ENCODE data around the gene COPS4.
"Not testable (repeated sequence)": the region's sequence is repeated elsewhere in the genome, so short reads cannot be mapped to it uniquely, and the experiment has no call there.

Gene COPS4

DNA sequence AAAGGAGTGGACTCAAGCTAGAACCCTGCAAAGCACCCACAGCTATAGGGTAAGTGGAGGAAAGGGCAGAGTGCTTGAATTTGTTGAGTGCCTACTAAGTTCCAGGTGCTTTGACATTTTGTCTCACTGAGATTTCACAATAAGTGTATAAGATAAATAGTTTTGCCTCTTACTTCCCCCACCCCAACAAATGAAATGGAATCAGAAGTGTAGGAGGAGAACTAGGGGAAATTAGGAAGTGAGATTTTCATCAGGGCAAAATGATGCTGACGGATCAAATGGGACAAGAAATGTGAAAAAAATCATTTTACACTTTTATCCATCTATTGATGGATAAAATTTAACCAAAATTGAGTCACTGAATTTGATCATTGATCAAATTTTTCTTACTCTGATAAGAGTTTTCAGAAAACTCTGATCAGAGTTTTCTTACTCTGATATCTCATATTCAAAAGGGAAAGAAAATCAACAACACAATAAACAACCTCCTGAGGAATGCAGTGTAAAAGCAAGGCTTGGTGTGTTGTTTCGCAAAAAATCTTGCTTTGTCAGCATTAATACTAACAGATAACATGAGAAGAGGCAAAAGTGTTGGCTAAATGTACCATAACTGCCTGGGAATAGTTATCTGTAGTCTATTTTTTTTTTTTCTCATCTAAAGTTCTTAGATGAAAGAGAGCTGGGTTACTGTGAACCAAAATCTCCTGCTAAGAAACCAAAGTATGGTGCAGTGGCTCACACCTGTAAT is 54.6 kb downstream of the COPS4 start:
- no peak for FAIRE-seq

DNA sequence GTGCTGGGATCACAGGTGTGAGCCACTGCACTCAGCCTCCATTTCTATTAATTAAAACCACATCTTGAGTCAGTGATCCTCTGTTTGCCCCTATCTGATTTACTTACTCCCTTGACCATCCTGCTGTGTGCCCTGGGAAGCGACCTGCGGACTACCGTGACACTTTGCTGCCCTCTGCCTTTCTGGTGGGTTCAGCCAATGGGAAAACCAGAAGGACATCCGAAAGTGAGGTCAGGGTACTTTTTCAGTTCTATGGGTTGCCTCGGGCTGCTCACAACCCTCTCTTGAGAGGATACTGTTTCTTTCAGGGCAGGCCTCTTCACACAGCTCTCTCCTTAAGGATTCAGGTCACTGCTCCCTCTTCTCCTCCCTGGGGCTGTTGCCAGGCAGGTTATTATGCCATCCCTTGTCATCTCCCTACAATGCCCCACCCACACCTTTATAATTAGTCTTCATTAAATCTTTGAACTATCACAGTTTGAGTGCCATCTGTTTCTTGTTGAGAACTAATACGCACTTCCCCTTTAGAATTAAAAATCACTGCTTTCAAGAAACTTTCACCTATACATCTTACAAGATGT is 58.2 kb downstream of the COPS4 start:
- no peak for FAIRE-seq

DNA sequence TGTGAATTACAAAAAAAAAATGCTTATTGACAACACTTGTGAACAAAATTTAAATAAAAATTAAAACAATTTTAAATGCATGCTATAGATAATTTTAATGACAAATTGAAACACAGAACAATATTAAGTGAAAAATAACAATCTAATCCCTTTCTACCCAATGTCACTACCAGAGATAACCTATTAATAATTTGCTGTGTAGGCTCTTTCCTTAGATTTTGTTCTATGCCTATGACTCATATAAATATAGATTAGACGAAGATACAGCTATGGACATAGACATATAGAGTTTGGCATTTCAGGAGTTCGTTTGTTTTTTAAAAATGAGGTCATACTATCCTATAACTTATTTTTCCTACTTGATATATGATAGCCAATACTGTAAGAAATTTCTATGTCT is 61.4 kb downstream of the COPS4 start:
- FAIRE-seq: no peak

DNA sequence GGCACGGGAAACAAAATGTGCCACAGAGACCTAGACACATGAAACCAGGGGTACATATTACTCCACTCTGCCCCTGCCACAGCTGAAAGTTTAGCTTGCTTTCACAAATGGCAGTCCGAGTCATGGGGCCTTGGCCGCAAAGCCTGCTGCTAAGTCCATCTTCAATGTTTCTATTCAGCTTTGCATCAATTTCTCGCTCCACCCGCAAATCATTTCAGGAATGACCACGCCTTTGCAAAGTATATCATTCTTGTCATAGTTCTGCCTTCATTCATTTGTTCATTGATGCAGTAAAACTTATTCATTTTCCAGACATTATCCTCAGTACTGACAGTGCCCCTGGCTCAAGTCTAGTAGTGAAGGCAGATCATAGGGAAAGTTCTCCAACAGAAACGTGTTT is 70.0 kb downstream of the COPS4 start:
- no peak for FAIRE-seq

DNA sequence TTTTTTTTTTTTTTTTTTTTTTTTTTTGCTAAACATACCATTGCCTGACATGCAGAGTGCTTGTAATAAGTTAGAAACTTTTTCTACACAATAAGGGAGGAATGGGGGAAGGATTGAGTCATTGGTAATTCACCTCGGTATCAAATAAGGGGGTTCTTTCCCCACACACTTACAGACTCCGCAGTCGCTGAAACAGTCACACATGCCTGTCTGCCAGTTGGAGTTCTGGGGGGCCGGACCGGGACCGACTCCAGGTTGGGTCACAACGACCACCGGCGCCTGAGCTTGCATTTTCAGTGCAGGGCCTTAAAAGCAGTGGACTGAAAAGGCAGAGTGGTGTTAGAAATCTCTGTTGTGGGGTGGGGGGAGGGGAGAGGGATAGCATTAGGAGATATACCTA is 72.6 kb downstream of the COPS4 start:
- no peak for FAIRE-seq

DNA sequence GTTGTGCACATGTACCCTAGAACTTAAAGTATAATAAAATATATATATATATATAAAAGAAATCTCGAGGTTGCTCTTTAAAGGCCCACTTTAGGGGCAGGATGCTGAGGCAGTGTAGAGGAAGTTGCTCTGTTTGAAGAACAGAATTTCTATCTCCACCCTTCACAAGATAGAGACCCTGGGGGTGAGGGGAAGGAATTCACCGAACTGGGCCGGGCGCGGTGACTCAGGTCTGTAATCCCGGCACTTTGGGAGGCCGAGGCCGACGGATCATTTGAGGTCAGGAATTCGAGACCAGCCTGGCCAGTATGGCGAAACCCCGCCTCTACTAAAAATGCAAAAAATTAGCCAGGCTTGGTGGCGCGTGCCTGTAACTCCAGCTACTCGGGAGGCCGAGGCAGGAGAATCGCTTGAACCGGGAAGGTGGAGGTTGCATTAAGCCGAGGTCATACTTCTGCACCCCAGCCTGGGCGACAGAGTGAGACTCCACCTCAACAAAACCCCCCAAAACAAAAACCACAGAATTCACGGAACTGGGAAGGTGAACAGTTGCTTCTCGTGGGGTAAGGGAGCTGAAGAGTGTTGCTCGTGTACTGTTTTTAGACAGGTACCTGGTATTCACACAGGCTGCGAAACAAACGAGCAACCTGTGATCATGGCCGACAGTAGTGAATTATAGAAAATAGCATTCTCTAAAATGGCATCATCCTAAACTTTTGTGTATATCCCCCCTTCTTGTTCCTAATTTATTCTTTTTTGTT is 73.3 kb downstream of the COPS4 start:
- FAIRE-seq: no peak

DNA sequence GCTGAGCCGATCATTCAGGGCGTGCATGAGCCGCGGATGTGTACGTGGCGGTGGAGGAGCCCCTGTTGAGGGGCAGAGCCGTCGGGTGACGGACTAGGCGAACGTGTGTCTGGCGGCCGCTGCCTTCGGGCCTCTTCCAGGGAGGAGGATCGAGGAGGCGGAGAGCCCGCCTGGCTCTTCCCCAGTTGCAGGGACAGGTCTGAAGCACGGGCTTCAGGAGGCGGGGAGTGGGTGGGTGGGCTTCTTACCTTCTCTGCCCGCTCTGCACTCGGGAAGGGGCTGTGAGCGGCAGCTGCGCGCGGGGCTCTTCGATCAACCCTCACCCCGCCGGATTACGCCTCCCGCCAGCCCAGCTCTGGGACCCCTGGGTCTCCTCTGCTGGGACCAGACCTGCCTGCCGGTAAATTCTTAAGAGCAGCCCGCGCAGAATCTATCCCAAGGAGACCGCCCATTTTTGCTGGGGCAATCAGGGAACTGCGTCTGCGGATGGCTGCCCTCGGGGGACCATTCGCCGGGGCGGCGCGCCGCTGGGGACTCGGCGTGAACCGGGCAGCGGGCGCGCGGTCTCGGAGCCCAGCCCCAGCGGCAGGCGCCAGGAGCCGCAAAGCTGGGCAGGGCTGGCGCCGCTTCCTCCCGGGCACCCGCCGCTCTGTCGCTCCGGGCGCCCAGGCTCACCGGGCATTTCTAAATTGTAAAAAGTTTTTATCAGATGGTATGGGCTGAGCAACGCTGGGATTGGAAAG is 74.7 kb downstream of the COPS4 start:
- no peak for FAIRE-seq

DNA sequence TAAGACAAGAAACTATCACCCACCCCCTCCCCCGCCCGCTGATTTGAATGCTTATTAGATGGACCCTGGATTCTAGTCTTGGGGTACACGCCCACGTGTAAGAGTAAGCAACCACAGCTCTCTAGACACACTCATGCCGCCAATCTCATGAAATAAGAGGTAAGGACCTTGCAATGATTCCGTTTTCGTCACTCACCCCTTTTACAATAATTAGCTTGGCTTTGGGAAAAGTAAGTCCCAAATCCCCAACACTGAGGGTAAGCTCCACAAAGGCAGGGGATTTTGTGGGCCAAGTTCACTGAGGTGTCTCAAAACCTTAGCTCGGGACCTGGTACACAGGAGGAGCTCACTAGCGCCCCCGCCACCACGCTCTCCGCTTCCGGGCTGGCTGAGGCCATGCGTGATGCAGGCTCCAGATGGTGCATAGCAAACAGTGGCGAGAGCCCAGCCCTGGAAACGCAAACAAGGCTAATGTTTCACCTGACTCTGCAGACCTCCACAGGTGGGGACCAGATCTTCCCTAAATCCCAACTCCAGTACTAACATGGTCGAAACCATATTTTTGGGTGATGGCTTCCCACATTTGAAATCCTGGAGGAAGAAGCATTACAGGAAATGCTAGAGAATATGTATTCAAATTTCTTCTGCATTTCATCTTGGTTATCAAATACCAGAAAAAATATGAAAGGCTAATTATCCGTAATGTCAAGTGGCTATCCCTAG is 75.4 kb downstream of the COPS4 start:
- peak; percentile 96 for FAIRE-seq

DNA sequence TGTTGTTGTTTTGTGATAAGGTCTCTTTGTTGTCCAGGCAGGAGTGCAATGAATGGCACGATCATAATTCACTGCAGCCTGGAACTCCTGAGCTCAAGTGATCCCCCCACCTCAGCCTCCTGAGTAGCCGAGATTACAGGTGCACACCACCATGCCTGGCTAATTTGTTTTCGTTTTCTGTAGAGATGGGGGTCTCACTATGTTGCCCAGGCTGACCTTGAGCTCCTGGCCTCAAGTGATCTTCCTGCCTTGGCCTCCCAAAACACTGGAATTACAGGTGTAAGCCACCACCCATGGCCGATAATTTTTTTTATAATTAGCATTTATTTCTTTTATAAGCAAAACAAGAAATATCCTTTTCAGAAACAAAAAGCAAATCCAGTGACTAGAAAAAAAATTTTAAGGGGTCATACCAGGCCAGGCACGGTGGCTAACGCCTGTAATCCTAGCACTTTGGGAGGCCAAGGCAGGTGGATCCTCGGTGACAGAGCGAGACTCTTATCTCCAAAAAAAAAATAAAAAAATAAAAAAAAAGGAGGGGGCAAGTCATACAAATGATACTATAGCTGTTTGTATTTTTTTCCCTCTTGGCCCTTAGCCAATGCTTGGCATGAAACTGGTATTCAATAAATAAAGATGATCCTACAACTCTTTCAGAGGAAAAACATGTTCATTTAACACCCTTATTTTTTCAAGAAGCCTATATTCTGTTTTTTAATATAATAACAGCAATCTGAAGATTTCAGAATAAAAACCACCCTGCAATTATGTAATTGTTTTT is 76.2 kb downstream of the COPS4 start:
- FAIRE-seq: peak; percentile 55

DNA sequence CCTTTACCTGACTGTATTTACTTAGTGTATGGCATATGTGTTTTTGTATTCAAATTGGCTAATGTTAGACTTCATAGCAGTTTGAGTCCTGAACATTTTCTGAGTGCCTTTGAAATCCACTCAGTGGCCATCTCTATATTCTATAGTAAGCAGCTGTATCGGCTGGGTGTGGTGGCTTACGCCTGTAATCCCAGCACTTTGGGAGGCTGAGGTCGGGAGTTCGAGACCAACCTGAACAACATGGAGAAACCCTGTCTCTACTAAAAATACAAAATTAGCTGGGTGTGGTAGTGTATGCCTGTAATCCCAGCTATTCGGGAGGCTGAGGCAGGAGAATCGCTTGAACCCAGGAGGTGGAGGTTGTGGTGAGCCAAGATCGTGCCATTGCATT is 76.8 kb downstream of the COPS4 start:
- not testable (repeated sequence) for FAIRE-seq

DNA sequence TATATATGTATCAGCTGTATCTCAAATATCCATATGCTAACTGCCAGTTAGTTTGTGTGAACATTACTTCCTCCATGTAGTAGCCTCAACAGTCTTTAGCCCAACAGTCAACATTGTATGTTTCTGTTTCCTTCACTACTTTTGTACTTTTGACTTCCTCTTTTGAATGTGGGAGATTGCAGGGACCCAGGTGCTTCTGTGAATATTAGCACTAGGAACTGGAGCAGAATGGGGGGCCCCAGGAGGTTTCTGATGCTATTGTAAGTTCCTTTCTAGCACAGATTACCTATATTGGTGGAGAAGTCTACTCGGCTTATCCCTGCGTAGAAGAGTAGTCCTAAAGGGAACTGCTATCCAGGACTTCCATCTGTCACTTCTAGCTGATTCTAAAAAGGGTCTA is 77.2 kb downstream of the COPS4 start:
- FAIRE-seq: peak; percentile 38

DNA sequence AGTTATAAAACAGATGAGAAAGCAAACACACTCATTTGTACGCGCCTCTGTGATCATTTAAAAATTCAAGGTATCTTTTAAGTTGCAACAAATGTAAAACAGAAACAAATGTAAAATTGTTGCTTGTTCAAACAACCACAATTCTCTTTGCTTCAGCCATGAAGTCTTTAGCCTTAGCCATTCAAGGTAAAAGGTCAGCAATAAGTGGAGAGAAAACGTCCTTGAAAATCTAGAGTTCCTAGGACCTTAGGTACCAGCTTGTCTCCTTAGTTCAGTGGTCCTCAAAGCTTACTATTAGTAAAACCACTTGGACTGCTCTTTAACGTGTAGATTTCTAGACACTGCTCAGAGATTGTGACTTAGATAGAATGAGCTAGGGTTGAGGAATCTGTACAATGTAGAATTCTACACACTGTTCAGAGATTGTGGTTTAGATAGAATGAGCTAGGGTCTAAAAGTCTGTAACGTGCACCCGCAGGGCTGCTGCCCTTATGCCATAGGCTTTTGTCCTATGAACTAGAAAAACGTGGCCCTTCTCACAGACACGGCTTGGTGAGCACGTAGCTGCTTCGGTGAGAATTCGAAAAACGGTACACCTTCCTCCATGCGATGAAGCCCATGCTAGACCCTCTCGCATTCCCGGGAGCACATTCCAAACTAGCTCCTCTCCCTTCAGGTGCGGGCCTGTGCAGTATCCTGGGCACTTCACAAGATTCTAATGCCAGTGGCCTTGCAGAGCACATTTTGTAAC is 77.9 kb downstream of the COPS4 start:
- peak; percentile 9 for FAIRE-seq

DNA sequence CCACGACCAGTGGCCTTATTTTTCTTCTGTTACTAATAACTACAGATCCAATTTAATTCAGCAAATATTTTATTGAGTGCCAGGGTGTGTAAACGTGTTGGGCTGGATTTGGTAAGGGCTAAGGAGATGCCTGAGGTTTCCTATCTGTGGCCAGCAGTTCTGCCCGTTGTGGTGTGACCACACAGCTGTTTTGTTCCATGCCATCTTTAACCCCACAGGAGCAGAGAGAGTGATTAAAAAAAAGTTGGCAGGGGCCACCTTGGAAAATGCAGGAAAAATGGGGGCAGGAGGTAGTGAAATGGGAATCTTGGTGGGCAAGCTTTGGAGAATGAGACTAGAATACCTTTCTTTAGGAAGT is 78.4 kb downstream of the COPS4 start:
- FAIRE-seq: no peak

DNA sequence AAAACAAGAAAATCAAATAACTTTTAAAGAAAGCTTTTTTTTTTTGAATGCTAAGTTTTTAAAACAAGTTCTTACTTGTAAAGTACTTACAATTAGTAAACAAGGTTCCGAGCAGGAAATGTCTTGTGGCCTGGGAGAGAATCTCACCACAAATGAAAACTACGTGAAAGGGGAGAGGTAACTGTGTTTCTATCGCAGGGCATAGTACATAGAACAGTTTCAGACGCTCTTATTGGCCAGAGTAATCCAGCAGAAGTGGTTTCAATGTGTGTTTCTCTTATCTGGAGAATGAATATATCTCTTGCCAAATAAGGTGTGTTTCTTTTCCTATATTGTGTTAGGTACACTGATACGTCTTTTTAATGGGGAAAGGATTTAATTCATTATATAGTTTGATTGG is 79.6 kb downstream of the COPS4 start, which contains the start of gene PLAC8:
Gene PLAC8 (minus strand): TSS at position 154 of the 400 bp plus-strand sequence. CDS start 6,808 bp downstream, outside the sequence.
- peak; percentile 27 for FAIRE-seq

DNA sequence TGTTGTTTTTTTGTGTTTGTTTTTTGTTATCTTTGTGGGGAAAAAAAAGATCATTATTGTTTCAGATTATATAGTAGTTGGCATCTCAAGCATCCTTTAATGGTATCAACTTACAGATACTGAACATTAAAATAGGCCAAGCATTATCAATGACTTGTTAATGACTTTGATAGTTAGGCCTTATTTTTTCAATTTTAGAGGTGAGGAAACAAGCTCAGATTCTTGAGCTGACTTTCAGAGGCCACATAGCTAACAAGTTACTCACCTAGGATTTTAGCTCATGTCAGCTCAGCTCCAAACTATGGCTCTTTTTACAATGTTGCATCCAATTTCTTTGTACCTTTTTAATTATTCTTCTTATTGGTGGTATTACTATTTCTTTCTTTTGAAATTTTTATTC is 80.0 kb downstream of the COPS4 start:
- FAIRE-seq: no peak

DNA sequence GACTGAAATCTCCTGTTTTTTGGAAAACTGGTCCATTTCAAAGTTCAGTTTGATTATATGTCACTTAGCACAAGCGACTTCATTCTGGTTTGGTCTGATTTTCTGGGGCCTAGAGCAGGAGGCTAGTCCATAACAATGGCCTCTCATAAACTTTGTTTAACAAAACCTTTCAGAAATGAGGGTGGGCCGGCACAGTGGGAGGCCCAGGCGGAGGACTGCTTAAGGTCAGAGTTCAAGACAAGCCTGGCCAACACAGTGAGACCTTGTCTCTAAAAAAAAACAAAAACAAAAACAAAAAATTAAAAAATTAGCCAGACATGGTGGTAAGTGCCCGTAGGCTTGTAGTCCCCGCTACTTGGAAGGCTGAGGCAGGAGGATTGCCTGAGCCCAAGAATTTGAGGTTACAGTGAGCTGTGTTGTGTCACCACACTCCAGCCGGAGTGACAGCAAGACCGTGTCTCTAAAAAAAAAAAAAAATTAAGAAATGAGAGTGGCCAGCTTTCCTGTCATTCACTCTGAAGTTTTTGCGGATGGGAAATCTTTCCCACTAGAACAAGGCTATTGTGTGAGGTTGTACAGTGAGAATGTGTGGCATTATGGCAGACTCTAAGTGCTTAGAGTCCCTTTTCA is 80.8 kb downstream of the COPS4 start:
- no peak for FAIRE-seq

DNA sequence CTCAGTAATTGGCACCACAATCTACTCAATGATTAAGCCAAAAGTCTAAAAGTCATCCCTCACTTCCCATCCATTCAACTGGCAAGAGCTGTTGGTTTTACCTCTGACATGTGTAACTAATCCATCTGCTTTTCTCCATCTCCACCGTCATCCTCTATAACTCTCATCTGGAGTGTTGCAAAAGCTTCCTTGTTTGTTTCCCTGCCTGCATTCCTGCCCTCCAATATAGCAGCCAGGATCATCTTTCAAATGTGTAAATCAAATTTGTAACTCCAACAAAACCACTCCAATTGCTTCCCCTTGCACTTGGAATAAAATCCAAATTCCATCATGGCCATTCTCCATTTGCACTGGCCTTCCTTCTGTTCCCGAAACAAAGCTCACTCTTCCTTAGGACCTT is 83.9 kb downstream of the COPS4 start:
- FAIRE-seq: no peak

DNA sequence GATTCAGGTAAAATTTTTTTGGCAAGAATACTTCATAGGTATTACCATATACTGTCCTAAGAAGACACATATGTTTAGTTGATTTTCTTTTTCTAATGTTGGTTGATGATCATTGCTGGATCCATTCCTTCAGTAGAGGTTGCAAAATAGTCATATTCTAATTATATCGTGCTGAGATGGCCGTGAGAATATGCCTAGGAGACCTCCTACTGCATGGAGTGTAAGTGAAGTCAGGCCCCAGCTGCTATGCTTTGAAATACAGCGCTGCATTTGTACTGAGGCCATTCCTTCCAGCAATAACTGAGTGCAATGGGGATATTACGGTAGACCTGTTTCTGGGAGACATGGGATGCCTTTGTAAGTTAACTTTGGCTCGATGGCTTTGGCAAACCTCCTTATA is 86.3 kb downstream of the COPS4 start:
- no peak for FAIRE-seq

DNA sequence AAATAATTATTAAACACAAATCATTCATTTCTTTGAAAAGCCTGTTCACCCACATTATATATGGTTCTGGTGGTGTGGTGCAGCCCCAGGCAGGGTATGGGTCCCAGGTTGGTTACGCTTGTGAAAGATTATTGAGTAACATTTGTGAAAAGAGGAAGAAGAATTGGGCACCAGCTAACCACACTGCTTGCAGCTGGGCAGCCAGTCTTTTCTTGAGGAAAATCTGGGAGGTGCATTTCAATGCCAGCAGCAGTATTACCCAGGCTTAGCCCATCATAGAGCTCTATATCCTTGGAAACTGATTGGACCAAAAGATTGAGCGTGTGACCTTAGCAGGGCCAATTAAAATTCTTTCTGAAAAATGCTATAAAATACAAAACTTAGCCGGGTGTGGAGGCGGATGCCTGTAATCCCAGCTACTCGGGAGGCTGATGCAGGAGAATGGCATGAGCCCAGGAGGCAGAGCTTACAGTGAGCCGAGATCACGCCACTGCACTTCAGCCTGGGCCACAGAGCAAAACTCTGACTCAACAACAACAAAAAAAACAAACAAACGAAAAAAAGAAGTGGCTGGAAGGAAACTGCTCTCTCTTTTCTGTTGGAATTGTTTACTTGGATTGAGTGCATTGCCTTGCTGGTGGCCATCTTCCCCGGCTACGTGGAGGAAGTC is 89.3 kb downstream of the COPS4 start:
- no peak for FAIRE-seq

All from islet of Langerhans (tissue), 1 donor.